Measurements from ENCODE around the gene CACNA2D3.

DNA sequence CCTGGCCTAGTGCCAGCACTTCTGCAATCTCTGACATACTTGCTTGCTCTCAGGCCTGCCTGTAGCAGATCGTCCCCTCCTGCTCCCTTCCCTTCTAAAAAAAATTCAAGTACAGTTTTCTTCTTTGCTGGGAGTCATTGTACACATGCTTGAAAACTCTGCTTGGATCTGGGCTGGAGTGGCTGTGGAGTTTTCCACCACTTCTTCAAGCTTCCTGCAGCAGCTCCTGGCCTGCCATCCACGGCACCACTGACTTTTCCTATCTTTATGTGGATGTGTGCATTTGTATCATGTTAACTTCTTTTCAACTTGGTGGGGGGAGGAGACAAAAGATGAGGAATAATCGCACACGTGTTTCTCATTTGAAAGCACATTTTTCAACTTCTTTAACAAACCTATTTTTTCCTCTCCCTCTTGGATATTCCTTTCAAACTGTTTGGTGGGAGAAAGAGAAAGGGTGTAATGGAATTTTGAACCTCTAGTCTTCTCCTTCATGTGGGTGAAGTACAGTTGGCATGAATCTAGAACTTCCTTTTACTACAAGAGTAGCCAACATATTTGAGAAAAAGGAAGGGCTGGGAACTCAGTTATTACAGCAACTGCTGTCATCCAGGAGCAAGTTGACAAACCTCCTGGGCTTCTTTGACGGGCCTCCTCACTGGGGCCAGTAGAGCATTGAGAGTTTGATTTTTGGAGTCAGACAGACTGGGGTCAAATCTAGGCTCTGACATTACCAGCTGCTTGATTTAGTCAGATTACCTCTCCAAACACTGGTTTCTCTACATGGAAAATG lies 866.7 kb downstream of the CACNA2D3 start:
- no peak for TF ChIP-seq POLR2A (IDR thresholded peaks at IDR 0.05)
- TF ChIP-seq, protein P1, sequence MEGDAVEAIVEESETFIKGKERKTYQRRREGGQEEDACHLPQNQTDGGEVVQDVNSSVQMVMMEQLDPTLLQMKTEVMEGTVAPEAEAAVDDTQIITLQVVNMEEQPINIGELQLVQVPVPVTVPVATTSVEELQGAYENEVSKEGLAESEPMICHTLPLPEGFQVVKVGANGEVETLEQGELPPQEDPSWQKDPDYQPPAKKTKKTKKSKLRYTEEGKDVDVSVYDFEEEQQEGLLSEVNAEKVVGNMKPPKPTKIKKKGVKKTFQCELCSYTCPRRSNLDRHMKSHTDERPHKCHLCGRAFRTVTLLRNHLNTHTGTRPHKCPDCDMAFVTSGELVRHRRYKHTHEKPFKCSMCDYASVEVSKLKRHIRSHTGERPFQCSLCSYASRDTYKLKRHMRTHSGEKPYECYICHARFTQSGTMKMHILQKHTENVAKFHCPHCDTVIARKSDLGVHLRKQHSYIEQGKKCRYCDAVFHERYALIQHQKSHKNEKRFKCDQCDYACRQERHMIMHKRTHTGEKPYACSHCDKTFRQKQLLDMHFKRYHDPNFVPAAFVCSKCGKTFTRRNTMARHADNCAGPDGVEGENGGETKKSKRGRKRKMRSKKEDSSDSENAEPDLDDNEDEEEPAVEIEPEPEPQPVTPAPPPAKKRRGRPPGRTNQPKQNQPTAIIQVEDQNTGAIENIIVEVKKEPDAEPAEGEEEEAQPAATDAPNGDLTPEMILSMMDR (IDR thresholded peaks at IDR 0.05): no peak

Data from lower leg skin (tissue), 3 donors.